ENCODE data around the gene CTNNA3. TPM values are rescaled to one million over a fixed set of nuclear protein-coding genes. Genes with fewer than 3 reads are reported as not detected.
A peak's percentile ranks its signal among the peaks of the same experiment; 100 is the strongest.

CTNNA3 gene
- total RNA-seq, 4 donors from 2014 or later, result 1.2 to 7.1 (median 1.3) TPM

GRCh38 chr10:67115972-67116371, 580.0 kb downstream of the CTNNA3 start:
- DNase-seq (ENCODE audit: low spot score) (no peak), ATAC-seq (ENCODE audit: low FRiP score) (peak; percentile 84)
- TF ChIP-seq CTCF (IDR thresholded peaks at IDR 0.05), result no peak

GRCh38 chr10:67114945-67115344, 581.0 kb downstream of the CTNNA3 start:
- TF ChIP-seq CTCF (IDR thresholded peaks at IDR 0.05), result no peak
- no peak for DNase-seq (ENCODE audit: low spot score)
- ATAC-seq (ENCODE audit: low FRiP score), result no peak

DNA sequence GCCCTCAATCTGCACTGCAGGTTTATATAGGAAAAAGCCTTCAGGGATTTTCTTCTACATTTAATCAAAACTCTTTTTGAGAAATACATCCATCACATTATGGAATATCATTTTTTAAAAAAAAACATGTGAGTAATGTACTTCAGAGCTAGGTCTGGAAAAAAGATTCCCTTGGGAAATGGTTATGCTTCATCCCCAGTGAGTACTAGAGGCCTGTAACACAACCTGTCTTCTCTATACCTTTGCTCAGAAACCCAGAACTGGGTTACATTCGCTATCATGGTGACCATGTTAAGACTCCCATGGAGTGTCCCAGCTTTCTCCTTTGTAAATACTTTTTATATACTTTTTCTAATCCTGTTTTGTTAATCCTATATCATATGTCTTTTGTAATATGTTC, 583.2 kb downstream of the CTNNA3 start:
- no peak for TF ChIP-seq CTCF (IDR thresholded peaks at IDR 0.05)
- ATAC-seq (ENCODE audit: low FRiP score), result no peak

GRCh38 chr10:67110286-67110685, 585.7 kb downstream of the CTNNA3 start:
- no peak for TF ChIP-seq CTCF (IDR thresholded peaks at IDR 0.05)
- DNase-seq (ENCODE audit: low spot score), result no peak
- ATAC-seq (ENCODE audit: low FRiP score), result no peak

More for the DNA sequence above, 583.2 kb downstream of the CTNNA3 start:
- DNase-seq (ENCODE audit: low spot score), result no peak

GRCh38 chr10:67107670-67108069, 588.3 kb downstream of the CTNNA3 start:
- DNase-seq (ENCODE audit: low spot score) (no peak), ATAC-seq (ENCODE audit: low FRiP score) (no peak)
- TF ChIP-seq CTCF (IDR thresholded peaks at IDR 0.05), result no peak

DNA sequence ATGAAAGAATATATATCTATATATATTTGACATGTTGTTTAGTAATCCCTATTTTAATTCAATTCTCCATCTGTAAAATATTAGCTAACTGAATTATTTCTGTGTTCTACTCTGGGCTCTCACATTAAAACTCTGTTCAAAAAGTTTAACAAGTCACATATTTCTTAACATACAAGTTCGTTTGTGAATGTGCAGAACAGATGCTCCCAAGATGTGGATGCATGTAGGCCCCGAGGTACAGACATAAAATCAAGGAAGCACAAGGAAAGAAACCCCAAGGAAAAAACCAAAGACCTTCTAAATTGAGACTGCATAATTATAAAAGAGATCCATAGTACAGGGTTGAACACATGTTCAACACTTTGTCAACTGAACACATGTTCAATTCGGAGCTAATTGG, 595.0 kb downstream of the CTNNA3 start:
- ATAC-seq (ENCODE audit: low FRiP score), result no peak
- no peak for TF ChIP-seq CTCF (IDR thresholded peaks at IDR 0.05)

GRCh38 chr10:67098461-67098860, 597.5 kb downstream of the CTNNA3 start:
- DNase-seq (ENCODE audit: low spot score) (no peak), ATAC-seq (ENCODE audit: low FRiP score) (no peak)
- no peak for TF ChIP-seq CTCF (IDR thresholded peaks at IDR 0.05)

More for the DNA sequence above, 595.0 kb downstream of the CTNNA3 start:
- DNase-seq (ENCODE audit: low spot score), result no peak

All from omental fat pad (tissue), 4 donors.